Stimulated activated CD8-positive, alpha-beta memory T cell treated with anti-CD3 and anti-CD28 coated beads, Interleukin-15, amount 100 ng/mL, for 24 hours (primary cell): ENCODE data around the gene TPX2.
A peak's percentile ranks its signal among the peaks of the same experiment; 100 is the strongest.

Source experiments
- DNase-seq: peaks from one replicate; pipeline ENCODE4 v3.0.0-alpha.2; 2020; ENCODE audit warnings: low read depth

Gene TPX2, protein sequence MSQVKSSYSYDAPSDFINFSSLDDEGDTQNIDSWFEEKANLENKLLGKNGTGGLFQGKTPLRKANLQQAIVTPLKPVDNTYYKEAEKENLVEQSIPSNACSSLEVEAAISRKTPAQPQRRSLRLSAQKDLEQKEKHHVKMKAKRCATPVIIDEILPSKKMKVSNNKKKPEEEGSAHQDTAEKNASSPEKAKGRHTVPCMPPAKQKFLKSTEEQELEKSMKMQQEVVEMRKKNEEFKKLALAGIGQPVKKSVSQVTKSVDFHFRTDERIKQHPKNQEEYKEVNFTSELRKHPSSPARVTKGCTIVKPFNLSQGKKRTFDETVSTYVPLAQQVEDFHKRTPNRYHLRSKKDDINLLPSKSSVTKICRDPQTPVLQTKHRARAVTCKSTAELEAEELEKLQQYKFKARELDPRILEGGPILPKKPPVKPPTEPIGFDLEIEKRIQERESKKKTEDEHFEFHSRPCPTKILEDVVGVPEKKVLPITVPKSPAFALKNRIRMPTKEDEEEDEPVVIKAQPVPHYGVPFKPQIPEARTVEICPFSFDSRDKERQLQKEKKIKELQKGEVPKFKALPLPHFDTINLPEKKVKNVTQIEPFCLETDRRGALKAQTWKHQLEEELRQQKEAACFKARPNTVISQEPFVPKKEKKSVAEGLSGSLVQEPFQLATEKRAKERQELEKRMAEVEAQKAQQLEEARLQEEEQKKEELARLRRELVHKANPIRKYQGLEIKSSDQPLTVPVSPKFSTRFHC

DNA sequence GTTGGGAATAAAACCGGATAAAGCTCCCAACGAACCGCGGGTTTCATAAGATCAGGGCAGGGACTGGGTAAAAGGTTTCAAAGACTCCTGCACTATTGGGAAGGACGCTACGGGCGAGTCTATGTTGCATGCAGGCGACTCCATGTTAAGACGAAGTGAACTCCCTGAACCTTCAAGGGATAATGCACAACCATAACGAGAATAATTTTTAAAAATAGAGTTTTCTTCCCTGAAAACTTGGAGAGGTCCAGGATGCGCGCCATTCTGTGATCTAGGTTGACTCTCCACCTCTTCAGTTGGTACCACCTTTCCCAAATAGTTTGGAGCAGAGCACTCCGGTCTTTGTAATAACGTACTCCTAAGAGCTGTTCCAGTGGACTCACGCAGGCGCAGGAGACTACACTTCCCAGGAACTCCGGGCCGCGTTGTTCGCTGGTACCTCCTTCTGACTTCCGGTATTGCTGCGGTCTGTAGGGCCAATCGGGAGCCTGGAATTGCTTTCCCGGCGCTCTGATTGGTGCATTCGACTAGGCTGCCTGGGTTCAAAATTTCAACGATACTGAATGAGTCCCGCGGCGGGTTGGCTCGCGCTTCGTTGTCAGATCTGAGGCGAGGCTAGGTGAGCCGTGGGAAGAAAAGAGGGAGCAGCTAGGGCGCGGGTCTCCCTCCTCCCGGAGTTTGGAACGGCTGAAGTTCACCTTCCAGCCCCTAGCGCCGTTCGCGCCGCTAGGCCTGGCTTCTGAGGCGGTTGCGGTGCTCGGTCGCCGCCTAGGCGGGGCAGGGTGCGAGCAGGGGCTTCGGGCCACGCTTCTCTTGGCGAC is at the start of gene TPX2:
TSS of gene TPX2 (plus strand) at position 562 of the 821 bp plus-strand sequence. CDS start 18,187 bp downstream, outside the sequence.
- DNase-seq, result peak; percentile 50

DNA sequence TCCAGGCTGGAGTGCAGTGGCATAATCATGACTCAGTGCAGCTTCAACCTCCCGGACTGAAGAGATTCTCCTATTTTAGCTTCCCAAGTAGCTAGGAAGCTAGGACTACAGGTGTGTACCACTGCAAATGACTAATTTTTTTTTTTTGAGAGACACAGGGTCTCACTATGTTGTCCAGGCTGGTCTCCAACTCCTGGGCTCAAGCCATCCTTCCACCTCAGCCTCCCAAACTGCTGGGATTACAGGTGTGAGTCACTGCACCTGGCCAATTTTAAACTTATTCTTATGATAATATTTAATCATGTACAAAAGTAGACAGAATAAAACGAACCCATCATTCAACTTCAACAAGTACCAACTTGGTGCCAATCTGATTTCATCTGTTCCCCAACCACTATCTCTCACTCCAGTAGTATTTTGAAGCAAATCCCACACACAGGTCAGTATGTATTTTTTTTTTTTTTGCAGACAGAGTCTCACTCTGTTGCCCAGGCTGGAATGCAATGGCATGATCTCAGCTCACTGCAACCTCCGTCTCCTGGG is 48.9 kb upstream of the TPX2 start:
- no peak for DNase-seq

DNA sequence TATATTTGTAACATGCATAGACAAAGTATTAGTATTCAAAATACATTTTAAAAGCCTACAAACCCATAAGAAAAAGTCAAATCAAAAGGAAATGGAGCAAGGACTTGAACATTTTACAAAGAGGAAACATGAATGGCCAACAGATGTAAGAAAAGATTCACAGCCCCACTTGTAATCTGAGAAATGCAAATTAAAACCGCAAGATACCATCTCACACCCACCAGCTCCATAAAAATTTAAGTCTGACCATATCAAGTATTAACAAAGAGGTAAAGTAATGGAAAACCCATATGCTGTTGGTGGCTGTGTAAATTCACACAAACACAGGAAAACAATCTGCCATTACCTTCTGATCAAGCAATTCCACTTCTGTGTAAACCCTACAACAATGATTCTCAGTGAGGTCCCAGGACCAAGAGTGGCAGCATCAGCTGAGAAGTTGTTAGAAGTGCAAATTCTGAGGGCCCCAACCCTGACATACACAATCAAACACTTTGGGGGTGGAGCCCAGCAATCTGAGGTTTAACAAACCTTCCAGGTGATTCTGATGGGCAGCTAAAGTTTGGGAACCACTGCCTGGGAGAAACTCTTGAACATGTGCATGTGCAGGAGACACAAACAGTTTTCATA is 47.3 kb upstream of the TPX2 start:
- DNase-seq, result no peak

DNA sequence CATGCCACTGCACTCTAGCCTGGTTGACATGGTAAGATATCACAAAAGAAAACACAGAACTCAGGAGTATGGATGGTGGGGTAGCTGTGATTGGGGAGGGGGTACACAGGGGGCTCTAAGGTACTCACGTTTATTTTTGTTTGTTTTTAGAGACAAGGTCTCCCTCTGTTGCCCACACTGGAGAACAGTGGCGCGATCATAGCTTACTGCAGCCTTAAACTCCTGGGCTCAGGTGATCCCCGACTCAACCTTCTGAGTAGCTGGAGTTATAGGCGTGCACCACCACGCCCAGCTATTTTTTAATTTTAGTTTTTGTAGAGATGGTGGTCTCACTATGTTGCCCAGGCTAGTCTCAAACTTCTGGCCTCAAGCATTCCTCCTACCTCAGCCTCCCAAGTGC is 45.7 kb upstream of the TPX2 start:
- DNase-seq, result no peak

DNA sequence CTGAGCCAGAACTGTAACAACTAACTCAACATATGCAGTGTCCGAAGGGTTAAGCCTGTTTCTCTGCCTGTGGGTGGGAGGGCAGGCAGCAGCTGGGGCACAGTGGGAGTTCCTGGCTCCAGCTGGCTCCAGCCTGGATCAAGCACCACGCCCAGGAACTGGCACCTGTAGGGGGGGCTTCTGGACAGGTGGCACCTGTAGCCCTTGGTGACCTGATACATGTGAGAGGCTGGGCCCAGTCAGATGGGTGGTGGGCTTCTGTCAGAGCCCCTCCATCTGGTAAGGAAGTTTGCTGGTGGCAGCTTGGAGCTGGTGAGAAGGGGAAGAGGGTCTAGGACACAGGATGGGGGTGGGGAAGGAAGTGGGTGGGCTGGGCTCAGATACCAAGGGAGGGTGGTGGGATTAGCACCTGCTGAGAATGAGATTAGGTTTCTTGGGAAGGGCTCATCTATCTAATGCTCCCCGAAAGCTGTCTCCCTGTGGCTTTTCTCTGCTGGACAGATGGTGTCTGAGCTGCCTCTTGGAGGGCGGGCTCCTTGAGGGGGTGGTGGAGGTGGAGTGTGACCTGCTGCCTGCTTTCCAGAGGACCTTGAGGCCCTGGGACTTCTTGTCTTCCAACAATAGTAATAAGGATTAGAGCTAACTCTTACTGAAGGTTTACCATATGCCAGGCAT is 45.0 kb upstream of the TPX2 start:
- DNase-seq, result no peak

DNA sequence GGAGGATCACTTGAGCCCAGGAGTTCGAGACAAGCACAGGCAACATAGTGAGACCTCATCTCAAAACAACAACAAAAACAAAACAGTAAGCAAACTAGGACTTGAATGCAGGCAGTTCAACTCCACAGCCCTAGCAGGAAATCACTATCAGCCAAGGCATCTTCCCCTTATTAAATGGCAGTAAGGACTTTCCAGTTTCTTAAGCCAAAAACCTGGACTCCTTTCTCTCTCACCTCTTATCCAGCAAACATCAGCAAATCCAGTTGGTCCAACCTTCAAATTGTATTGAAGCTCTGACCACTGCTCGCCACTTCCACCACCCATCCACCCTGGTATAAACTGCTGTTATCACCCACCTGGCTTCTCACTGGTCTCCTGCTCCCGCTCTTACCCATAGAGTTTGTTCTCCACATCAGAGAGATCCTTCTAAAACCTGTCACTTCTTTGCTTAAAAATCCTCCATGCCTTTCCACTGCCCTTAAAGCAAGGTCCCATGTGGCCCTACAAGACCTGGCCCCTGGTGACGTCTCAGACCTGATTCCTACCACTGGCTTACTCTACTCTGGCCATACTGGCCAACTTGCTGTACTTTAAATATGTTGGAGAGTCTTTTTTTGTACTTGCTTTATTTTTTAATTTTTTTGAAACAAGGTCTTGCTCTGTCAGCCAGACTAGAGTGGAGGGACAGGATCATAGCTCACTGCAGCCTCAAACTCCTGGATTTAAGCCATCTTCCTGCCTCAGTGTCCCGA is 44.1 kb upstream of the TPX2 start:
- no peak for DNase-seq

DNA sequence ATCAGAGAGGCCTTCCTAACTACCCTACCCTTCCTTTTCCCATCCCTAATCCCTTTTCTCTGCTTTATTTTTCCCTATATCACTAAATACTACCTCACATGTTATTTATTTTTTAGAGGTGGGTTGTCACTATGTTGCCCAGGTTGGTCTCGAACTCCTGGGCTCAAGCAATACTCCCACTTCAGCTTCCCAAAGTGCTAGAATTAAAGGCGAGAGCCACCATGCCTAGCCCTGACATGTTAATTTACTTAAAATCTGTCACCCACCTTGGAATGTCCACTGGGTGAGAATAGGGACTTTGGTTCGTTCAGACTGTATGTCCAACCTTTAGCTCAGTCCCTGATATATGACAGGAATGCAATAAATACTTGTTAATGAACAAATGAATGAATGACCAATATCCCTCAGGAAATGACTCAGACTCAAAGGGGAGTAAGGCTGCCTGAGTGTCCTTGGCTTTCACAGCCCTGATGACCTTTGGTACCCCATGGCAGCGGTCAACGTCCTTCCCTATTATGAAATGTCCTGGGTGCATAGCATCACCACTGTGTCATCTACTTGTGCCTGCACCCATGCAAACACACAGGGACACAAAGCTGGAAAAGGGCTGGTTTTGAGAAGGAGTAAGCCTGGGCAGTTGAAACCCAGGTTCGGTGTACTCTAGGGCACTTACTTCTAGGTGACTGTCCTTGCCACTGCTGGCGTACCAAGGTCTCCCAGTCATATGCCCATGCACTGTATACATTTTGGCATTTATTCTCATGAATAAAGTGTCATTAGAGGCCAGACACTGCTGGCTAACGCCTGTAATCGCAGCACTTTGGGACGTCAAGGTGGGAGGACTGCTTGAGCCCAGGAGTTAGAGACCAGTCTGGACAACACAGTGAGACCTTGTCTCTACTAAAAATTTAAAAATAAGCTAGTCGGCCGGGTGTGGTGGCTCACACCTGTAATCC is 43.0 kb upstream of the TPX2 start:
- no peak for DNase-seq

DNA sequence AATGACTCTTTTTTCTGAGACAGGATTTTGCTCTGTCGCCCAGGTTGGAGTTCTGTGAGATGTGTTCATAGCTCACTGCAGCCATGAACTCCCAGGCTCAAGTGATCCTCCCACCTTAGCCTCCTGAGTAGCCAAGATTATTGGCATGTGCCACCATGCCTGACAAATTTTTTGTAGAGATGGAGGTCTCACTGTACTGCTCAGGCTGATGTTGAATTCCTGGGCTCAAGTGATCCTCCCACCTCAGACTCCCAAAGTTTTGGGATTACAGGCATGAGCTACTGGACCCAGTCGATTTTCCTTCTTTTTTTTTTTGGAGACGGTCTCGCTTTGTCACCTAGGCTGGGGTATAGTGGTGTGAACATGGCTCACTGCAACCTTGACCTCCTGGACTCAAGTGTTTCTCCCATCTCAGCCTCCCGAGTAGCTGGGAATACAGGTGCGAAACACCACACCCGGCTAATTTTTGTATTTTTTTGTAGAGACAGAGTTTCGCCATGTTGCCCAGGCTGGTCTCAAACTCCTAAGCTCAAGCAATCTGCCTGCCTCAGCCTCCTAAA is 40.8 kb upstream of the TPX2 start:
- no peak for DNase-seq

DNA sequence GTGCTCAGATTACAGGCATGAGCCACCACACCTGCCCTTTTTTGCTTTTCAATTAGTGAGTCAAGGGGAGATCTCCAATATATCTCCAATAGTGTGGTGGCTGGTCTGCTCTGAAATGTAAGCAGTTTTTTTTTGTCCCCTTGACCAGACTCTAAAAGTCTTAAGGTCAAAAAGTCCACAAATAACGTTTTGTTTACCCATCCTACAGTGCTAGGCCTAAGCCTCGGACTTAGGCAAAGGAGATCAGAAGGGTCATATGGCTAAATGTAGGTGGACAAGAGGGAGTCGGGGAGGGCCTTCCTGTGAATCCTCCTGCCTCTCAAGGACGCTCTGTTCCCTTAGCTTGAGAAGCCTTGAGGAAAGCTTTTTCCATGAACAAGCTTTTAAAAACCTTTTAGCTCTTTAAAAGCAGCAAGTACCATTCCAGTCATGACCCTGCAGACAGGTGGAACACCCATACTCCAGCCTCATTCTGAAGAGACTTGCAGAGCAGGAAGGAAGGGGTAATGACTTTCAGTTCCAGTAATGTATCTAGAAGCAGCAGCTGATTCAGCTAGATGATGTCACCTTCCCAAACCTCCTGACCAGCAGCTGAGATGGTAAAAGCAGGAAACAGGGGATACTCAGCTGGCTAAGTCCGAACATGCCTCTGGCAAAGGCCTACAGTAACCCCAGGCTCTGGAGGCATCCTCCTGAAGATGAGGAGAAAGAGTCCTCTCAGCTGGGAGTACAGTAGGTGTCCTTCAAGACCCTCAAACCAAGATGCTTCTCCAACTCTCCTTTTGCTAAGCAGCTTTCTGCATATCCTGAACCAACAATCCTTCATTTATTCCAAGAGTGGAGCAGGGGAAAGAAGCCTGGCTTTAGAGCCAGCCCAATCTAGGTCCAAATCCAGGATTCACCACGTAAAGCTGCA is 40.0 kb upstream of the TPX2 start:
- DNase-seq, result no peak

DNA sequence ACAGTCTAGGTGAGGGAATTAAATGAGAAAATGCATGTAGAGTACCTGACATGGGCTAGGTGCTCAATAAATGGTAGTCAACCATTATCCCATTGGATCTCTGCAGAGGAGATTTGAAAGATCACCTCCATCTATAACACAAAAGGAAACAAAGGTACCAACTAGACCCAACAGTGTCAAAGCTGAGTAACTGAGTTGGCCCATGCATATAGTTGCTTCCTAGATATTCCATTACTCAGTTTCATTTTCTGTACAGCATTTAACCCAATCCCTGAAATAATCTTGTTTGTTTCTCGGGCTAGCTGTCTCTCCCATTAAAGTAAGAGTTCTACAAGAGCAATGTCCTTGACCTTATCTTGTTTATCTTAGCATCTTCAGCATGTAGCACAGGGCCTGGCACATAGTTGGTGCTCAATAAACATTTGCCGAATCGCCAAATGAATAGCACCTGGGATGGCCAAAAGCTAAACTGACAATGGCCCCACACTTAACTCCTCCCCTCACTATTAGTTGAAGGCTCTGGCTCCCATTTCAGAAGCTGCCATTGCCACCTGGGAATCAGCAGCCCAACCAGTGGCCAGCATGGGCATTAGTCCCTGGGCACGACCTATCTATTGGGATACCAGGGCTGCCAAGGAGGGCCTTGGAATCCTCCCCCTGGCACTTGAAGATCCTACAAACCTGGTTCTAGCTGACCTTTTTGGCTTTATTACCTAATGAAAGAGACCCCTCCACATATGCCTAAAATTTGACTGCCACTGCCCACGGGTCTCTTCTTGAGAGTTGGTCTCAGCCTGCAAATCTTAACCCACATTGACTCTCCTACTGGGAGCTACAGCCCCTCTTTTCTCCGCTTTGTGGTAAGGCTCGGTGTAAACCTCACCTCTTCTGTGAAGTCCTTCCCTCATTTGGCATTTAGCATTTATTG is 39.0 kb upstream of the TPX2 start:
- no peak for DNase-seq

DNA sequence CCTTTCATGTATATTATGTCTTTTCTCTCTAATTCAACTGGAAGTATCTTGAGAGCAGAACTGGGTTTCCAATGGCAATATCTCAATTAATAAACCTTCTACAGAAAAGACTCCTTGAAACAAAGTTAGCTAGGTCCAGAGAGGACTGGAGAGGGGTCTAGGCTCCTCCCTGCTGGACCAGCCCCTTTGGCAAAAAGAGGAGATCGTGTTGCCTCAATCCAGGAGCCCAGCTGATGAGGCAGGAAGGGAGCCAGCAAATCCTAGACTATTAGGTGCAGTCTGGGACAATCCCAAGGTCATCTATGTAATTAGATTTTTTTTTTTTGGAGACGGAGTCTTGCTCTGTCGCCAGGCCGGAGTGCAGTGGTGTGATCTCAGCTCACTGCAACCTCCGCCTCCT is 38.3 kb upstream of the TPX2 start:
- no peak for DNase-seq

DNA sequence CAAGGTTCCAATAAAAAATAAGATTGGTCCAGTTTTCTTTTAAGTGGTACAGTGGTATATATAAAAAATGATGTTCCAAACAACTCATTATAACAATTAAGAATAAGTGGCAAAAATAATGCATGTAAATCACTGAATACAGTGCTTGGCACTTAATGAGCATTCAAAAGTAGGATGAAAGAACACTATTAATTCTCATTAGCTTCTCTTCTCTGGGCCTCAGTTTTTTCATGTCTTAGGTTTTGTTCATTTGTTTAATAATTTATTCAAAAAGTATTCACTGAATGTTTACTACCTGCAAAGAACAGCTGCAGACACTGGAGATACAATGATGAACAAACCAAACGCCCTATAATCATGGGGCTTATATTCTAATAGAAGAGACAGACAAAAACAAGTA is 37.5 kb upstream of the TPX2 start:
- no peak for DNase-seq

DNA sequence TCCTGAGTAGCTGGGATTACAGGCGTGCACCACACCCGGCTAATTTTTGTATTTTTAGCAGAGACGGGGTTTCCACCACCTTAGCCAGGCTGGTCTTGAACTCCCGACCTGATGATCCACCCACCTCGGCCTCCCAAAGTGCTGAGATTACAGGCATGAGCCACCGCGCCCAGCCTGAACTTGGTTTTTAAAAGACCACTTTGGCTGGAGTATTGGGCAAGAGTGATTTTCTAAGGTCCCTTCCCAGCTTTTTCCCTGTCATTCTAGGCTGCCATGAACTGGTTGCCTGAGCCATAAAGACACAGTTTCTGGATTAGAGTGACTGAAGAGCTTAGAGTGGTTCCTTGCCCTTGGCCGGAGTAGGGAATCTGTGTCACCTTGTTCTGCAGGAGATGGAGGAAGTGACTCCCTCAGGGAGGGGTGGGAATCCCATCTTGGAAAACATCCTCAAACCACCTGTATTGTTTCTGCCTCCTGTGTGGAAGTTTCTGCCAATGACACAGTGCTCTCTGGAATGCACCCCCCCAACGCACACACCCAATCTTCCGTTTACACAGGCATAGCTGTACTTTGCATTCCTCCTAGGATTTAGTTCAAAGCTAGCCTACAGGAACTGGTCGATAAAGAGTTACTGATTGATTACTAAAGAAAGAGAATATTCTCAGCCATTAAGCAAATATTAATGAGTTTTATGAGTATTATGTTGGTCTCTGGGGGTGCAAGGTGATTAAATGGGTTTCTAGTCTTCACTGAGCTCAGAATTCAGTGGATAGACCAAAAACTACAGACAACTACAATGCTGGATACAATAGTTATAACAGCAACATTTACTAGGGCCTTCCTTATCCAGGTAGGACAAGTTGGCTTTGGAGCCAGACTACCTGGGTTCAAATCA is 34.6 kb upstream of the TPX2 start:
- DNase-seq, result no peak

DNA sequence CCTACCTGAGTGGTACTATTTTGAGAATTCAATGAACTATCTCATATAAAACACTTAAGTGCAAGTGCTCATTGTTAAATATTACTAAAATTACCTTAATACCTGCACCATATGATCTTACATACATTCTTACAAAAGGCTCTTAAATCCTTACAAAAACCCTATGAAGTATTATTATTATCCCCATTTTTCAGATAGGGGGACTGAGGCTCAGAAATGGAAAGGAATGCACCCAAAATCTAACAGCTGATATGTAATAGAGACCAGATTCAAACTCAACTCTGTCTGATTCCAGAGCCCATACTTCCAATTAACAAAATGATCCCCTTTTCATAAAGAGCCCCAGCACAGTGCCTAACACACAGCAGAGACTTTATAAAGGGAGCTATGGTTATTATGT is 33.9 kb upstream of the TPX2 start:
- no peak for DNase-seq
